Left ventricle myocardium inferior (tissue), 1 donor: ENCODE data around the gene UGT8. TPM values are rescaled to one million over a fixed set of nuclear protein-coding genes. Genes with fewer than 3 reads are reported as not detected.

Experiments
- DNase-seq: peaks from one replicate; pipeline ENCODE4 v3.0.0-alpha.2; 2020
- H3K27ac ChIP-seq: fragments of 200-600 bp; replicated peaks from 2 replicates; pipeline ENCODE4 v1.8.0; 2021
- H3K27me3 ChIP-seq: fragments of 200-600 bp; 2 replicates; pipeline ENCODE4 v1.8.0; 2021; ENCODE audit warnings: low read depth
- H3K36me3 ChIP-seq: fragments of 200-600 bp; 2 replicates; pipeline ENCODE4 v1.8.0; 2021
- H3K4me1 ChIP-seq: fragments of 200-600 bp; 2 replicates; pipeline ENCODE4 v1.8.0; 2021
- H3K4me3 ChIP-seq: fragments of 200-600 bp; 2 replicates; pipeline ENCODE4 v1.8.0; 2021; ENCODE audit warnings: mild to moderate bottlenecking, moderate library complexity
- H3K9me3 ChIP-seq: fragments of 200-600 bp; replicated peaks from 2 replicates; pipeline ENCODE4 v1.8.0; 2021
- intact Hi-C: fragments of 100-400 bp; cut with micrococcal nuclease; formaldehyde crosslinking; loops from one replicate; pipeline ENCODE4 v1.11.0; 2022
- total RNA-seq: library from RNA; stranded (reverse); fragmentation: NEBNext Ultra II Directional; extraction: Animal tissue kit (Norgen Biotek cat#: 25700); gene quantifications from one replicate; pipeline ENCODE4 v1.2.1, GENCODE V29; 2021
- TF ChIP-seq, protein P1 (sequence below): fragments of 200-600 bp; IDR thresholded peaks from 2 replicates; pipeline ENCODE4 v1.8.0; 2021; ENCODE audit warnings: antibody characterized with exemption, mild to moderate bottlenecking, borderline replicate concordance
- donor health status: DM: no; HTN: yes; CAD: no; lungs with severe emphysema.

Gene UGT8
- total RNA-seq, 1 donor from 2014 or later = not detected

DNA sequence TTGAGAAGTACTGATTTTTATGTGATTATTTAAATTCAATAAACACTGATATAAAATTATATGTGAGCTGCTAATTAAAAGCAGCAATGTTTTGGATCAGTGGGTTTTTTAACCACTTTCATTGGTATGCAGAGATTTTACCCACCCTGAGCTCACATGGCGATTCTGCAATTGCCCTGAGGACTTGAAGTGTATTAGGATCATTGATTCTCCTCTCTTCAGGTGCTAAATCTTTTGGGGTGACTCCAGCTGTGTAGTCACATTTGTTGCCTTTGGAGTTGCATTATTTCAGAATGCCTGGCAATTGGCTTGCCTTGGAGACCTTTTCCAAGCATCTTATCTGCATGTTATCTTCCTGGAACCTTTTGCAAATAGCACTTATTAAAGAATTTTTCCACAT is 51.3 kb downstream of the UGT8 start:
- Histone ChIP-seq H3K9me3 (no peaks in the 10 kb centered on the region), H3K27me3 (no peaks in the 10 kb centered on the region), H3K4me3 (no peak overlapping the region), H3K4me1 (peaks cover 6% of the 10 kb centered on the region), H3K27ac (no peak overlapping the region), H3K36me3 (no peaks in the 10 kb centered on the region)
- TF ChIP-seq, protein P1, sequence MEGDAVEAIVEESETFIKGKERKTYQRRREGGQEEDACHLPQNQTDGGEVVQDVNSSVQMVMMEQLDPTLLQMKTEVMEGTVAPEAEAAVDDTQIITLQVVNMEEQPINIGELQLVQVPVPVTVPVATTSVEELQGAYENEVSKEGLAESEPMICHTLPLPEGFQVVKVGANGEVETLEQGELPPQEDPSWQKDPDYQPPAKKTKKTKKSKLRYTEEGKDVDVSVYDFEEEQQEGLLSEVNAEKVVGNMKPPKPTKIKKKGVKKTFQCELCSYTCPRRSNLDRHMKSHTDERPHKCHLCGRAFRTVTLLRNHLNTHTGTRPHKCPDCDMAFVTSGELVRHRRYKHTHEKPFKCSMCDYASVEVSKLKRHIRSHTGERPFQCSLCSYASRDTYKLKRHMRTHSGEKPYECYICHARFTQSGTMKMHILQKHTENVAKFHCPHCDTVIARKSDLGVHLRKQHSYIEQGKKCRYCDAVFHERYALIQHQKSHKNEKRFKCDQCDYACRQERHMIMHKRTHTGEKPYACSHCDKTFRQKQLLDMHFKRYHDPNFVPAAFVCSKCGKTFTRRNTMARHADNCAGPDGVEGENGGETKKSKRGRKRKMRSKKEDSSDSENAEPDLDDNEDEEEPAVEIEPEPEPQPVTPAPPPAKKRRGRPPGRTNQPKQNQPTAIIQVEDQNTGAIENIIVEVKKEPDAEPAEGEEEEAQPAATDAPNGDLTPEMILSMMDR = no peak
- no peak for DNase-seq
- intact Hi-C loops = loop anchor here (10.0 kb wide), 1 partner anchor 265 kb away; no protein-coding TSS in a partner anchor

DNA sequence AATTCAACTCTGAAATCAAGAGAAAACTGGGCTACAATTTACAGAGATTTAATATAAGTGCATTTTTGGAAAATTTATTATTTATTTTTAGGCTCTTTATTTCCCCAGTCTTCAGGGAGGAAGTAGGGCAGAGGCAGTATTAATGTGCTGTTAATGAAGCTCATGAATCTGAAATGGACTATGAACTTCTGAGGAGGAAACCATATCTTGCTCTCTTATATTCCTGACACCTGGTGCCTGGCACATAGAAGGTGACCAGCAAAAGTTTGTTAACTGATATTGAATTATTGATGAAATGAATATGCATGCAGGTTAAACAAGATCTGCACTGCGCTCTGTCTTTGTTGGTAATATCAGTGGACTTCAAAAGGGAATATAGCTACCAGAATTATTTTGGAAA is 55.1 kb downstream of the UGT8 start:
- intact Hi-C loops = loop anchor here (10.0 kb wide), 1 partner anchor 269 kb away; no protein-coding TSS in a partner anchor
- H3K27me3 ChIP-seq = no peaks in the 10 kb centered on the region
- no peak overlapping the region for H3K27ac ChIP-seq
- H3K4me1 ChIP-seq = peaks cover 6% of the 10 kb centered on the region
- H3K9me3 ChIP-seq = no peaks in the 10 kb centered on the region
- DNase-seq = no peak
- TF ChIP-seq, protein P1 = no peak
- no peak overlapping the region for H3K4me3 ChIP-seq
- H3K36me3 ChIP-seq = no peaks in the 10 kb centered on the region

DNA sequence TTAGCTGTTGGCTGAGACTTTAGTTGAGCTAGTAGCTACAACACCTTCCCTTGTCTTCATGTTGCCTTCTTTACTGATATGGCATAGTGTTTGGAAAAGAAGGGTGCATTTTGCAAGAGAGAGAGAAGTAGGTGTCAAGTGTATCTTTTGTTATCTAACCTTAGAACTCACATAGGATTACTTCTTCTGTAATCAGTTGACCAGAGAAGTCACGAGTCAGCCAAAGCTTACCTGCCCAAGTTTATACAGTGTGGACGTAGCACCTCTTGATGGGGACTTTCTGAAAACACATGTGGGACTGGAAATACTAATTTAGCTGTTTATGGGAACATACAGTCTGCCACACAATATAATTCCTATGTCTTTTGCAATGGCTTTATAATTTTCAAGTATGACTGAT is 56.0 kb downstream of the UGT8 start:
- no peak for DNase-seq
- Histone ChIP-seq H3K27me3 (no peaks in the 10 kb centered on the region), H3K4me1 (peaks cover 6% of the 10 kb centered on the region), H3K4me3 (no peak overlapping the region), H3K27ac (no peak overlapping the region), H3K36me3 (no peaks in the 10 kb centered on the region), H3K9me3 (no peaks in the 10 kb centered on the region)
- intact Hi-C loops = loop anchor here (10.0 kb wide), 1 partner anchor 270 kb away; no protein-coding TSS in a partner anchor
- TF ChIP-seq, protein P1 = no peak

DNA sequence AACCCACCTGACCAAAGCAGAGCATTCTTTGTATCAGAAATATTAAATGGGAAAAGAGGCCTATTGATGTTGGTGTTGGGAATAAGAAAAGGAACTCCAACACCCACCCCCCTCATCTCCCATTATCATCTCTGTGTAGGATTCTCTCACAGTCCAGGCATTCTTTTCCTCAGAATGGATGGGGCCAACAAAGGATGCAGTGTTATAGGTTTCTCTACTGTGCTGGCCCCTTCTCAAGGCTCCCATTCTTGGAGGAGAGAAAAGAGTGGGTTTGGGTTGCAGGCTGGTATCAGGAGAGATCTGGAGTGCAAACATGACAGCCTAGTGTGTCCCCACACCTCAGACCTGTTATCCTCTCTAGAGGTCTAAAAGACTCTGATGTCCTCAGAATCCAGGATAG is 59.6 kb downstream of the UGT8 start:
- intact Hi-C loops = loop anchor here (10.0 kb wide), 1 partner anchor 273 kb away; no protein-coding TSS in a partner anchor

DNA sequence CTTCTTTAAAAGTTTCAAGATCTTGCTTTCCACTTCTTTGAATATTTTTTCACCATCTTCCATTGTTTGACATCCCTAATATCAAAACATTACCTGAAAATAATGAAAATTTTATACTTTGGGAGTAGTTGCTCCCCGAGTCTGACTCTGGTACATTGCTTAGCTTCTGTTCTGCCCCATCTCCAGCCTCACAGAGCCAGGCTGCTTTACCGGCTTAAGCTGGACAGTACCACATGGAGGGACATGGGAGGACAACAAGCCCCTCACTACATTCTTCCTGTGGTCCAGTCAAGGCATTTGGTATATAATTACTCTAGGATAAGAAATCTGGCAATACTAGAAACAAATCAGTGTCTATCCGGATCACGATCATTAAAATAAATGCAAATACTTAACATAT is 60.2 kb downstream of the UGT8 start:
- H3K27me3 ChIP-seq = no peaks in the 10 kb centered on the region
- intact Hi-C loops = loop anchor here (10.0 kb wide), 1 partner anchor 274 kb away; no protein-coding TSS in a partner anchor
- no peak overlapping the region for H3K4me3 ChIP-seq
- TF ChIP-seq, protein P1 = no peak
- H3K9me3 ChIP-seq = no peaks in the 10 kb centered on the region
- H3K36me3 ChIP-seq = no peaks in the 10 kb centered on the region
- no peaks in the 10 kb centered on the region for H3K4me1 ChIP-seq
- no peak for DNase-seq
- H3K27ac ChIP-seq = no peak overlapping the region

More for the DNA sequence above, 59.6 kb downstream of the UGT8 start:
- H3K36me3 ChIP-seq = no peaks in the 10 kb centered on the region
- no peak overlapping the region for H3K4me3 ChIP-seq
- H3K27me3 ChIP-seq = no peaks in the 10 kb centered on the region
- no peaks in the 10 kb centered on the region for H3K4me1 ChIP-seq
- no peak for DNase-seq
- H3K27ac ChIP-seq = no peak overlapping the region
- no peaks in the 10 kb centered on the region for H3K9me3 ChIP-seq
- TF ChIP-seq, protein P1 = no peak
